A549 (cell line): ENCODE data around the gene PDZD7. TPM values are rescaled to one million over a fixed set of nuclear protein-coding genes. Genes with fewer than 3 reads are reported as not detected.

Experiments used
- ATAC-seq, 2 experiments: fragments of 200-7000 bp in 1 of 2; fragments of >200 bp in 1 of 2; cut with Nextera tagmentation in 1 of 2; cut with Tn5 transposase in 1 of 2; 3 replicates each; pipeline versions ENCODE4 v1.8.0 to v1.9.1; 2018 to 2020; ENCODE audit warnings: mild to moderate bottlenecking in 1 of 2, moderate library complexity in 1 of 2
- CTCF ChIA-PET: fragments of 300-600 bp; sonication (Branson Sonifier 250); formaldehyde crosslinking; extraction: SDS; loops from one replicate; lab custom pipeline; 2021; ENCODE audit warnings: antibody characterized with exemption, inconsistent platforms; lab: Yijun Ruan, JAX
- POLR2A ChIA-PET: fragments of 350-600 bp; formaldehyde crosslinking; extraction: SDS; loops from one replicate; lab custom pipeline; 2021; ENCODE audit warnings: antibody characterized with exemption, inconsistent platforms; lab: Yijun Ruan, JAX
- DNase-seq, 2 experiments: peaks; one replicate each; pipeline versions ENCODE4 v3.0.0 to v3.0.0-alpha.2; 2011 to 2016; ENCODE audit warnings: low read depth in 1 of 2, low spot score in 1 of 2
- FAIRE-seq: peaks from 2 replicates; lab custom pipeline; 2011; peaks lifted over from hg19 to GRCh38; lab: Jason Lieb, UNC
- H3K27ac ChIP-seq, 2 experiments: fragments of >200 bp; sonication (Bioruptor Twin); formaldehyde crosslinking; 3 replicates each; pipeline ENCODE4 v1.5.1; 2016 to 2017
- H3K4me1 ChIP-seq: fragments of >200 bp; sonication (Bioruptor Twin); formaldehyde crosslinking; 3 replicates; pipeline ENCODE4 v1.6.1; 2016
- H3K4me2 ChIP-seq: fragments of >200 bp; sonication (Bioruptor Twin); formaldehyde crosslinking; 3 replicates; pipeline ENCODE4 v1.6.1; 2016
- H3K4me3 ChIP-seq: fragments of >200 bp; sonication (Bioruptor Twin); formaldehyde crosslinking; 3 replicates; pipeline ENCODE4 v1.5.1; 2016
- H3K9me3 ChIP-seq: fragments of >200 bp; sonication (Bioruptor Twin); formaldehyde crosslinking; 3 replicates; pipeline ENCODE4 v1.6.1; 2016
- CBX8 ChIP-seq: fragments of 200-600 bp; sonication (generic); IDR thresholded peaks from 2 replicates; pipeline ENCODE4 v1.6.1; 2016
- CEBPB ChIP-seq, 2 experiments: fragments of >200 bp in 1 of 2; sonication (Bioruptor Twin) in 1 of 2; formaldehyde crosslinking in 1 of 2; IDR thresholded peaks; 2 replicates each; pipeline ENCODE4 v1.6.1; 2012 to 2016
- CHD2 ChIP-seq: fragments of 150-350 bp; IDR thresholded peaks from 2 replicates; pipeline ENCODE4 v1.6.1; 2014; ENCODE audit warnings: low read length; ENCODE audit not compliant: partially characterized antibody
- E2F6 ChIP-seq: IDR thresholded peaks from 2 replicates; pipeline ENCODE4 v1.6.1; 2012; ENCODE audit warnings: low read depth, borderline replicate concordance
- EHF ChIP-seq: fragments of 250-450 bp; sonication (Bioruptor Pico); IDR thresholded peaks from 2 replicates; pipeline ENCODE4 v1.5.0; 2020; ENCODE audit warnings: mild to moderate bottlenecking
- ELK1 ChIP-seq: fragments of 150-350 bp; IDR thresholded peaks from 2 replicates; pipeline ENCODE4 v1.6.1; 2014; ENCODE audit warnings: low read depth, mild to moderate bottlenecking, low read length
- EP300 ChIP-seq, 2 experiments: fragments of >200 bp; sonication (Bioruptor Twin); formaldehyde crosslinking; IDR thresholded peaks; 2 replicates in 1 of 2; 3 replicates in 1 of 2; pipeline ENCODE4 v1.6.1; 2016 to 2017
- FOXS1 ChIP-seq: fragments of 250-450 bp; sonication (Bioruptor Pico); IDR thresholded peaks from 2 replicates; pipeline ENCODE4 v1.5.0; 2020; ENCODE audit warnings: mild to moderate bottlenecking, moderate library complexity
- HOXB13 ChIP-seq: fragments of 250-450 bp; sonication (Bioruptor Pico); IDR thresholded peaks from 2 replicates; pipeline ENCODE4 v1.5.0; 2020; ENCODE audit warnings: low read depth, mild to moderate bottlenecking, moderate library complexity
- KDM1A ChIP-seq: fragments of 200-600 bp; sonication (generic); IDR thresholded peaks from 2 replicates; pipeline ENCODE4 v1.6.1; 2016; ENCODE audit warnings: low read depth, mild to moderate bottlenecking
- MAX ChIP-seq: IDR thresholded peaks from 2 replicates; pipeline ENCODE4 v1.6.1; 2012
- NFE2L2 ChIP-seq: fragments of 150-350 bp; conservative IDR thresholded peaks from 2 replicates; pipeline ENCODE4 v1.6.1; 2014; ENCODE audit warnings: low read length
- PHF8 ChIP-seq: fragments of 200-600 bp; sonication (generic); IDR thresholded peaks from 2 replicates; pipeline ENCODE4 v1.6.1; 2016; ENCODE audit warnings: low read depth, mild to moderate bottlenecking, antibody characterized with exemption, moderate library complexity, borderline replicate concordance
- POLR2A ChIP-seq: IDR thresholded peaks from 2 replicates; pipeline ENCODE4 v1.6.1; 2012; ENCODE audit warnings: mild to moderate bottlenecking, low read length
- POLR2AphosphoS2 ChIP-seq: conservative IDR thresholded peaks from 2 replicates; pipeline ENCODE4 v1.6.1; 2012; ENCODE audit warnings: low read length, improper control_type of control experiment, inconsistent platforms
- RAD21 ChIP-seq, 2 experiments: fragments of >200 bp in 1 of 2; sonication (Bioruptor Twin) in 1 of 2; formaldehyde crosslinking in 1 of 2; IDR thresholded peaks in 1 of 2; conservative IDR thresholded peaks in 1 of 2; 2 replicates in 1 of 2; 3 replicates in 1 of 2; pipeline ENCODE4 v1.6.1; 2012 to 2018; ENCODE audit warnings: inconsistent platforms in 1 of 2
- RCOR1 ChIP-seq: fragments of 150-350 bp; IDR thresholded peaks from 2 replicates; pipeline ENCODE4 v1.6.1; 2014; ENCODE audit warnings: antibody characterized with exemption, low read length, low read depth
- RFX5 ChIP-seq: fragments of 450-650 bp; IDR thresholded peaks from 2 replicates; pipeline ENCODE4 v1.7.1; 2014; ENCODE audit warnings: antibody characterized with exemption, mild to moderate bottlenecking, moderate library complexity
- RNF2 ChIP-seq: fragments of 200-600 bp; sonication (generic); IDR thresholded peaks from 2 replicates; pipeline ENCODE4 v1.6.1; 2016; ENCODE audit warnings: low read depth, mild to moderate bottlenecking, antibody characterized with exemption, moderate library complexity, borderline replicate concordance
- SMC3 ChIP-seq: fragments of >200 bp; sonication (Bioruptor Twin); formaldehyde crosslinking; IDR thresholded peaks from 3 replicates; pipeline ENCODE4 v1.6.1; 2018; ENCODE audit warnings: inconsistent platforms
- TFCP2L1 ChIP-seq: fragments of 250-450 bp; sonication (Bioruptor Pico); IDR thresholded peaks from 2 replicates; pipeline ENCODE4 v1.5.0; 2021; ENCODE audit warnings: mild to moderate bottlenecking
- ZFP36 ChIP-seq: fragments of 450-650 bp; IDR thresholded peaks from 2 replicates; pipeline ENCODE4 v1.6.1; 2014; ENCODE audit warnings: borderline replicate concordance; ENCODE audit not compliant: partially characterized antibody
- ZNF302 ChIP-seq: fragments of 250-450 bp; sonication (Bioruptor Pico); IDR thresholded peaks from 2 replicates; pipeline ENCODE4 v1.9.0; 2021; ENCODE audit warnings: inconsistent platforms, mild to moderate bottlenecking, moderate library complexity
- WGBS: methylation state at CpG from one replicate; pipeline ENCODE4 v1.1.6; 2017; ENCODE audit errors: missing lambda C conversion rate; 5-methylcytosine and 5-hydroxymethylcytosine counted together
- polyA plus RNA-seq, 4 experiments: library from polyadenylated mRNA; depleted of rRNA in 3 of 4; stranded (reverse); fragments of >200 nt; fragmentation: RNase III in 1 of 4; extraction: RNeasy Plus Mini Kit Qiagen cat#74134 plus additional on column Dnase treatment in 1 of 4; gene quantifications; 2 replicates in 3 of 4; 3 replicates in 1 of 4; pipeline ENCODE4 v1.2.3, GENCODE V29; 2011 to 2017

Gene PDZD7
- polyA plus RNA-seq, 2 of the 4 experiments (the other 2 are of a cell fraction) = 0.21 to 0.56 TPM

- CTCF ChIA-PET = interaction anchor here (0.9 to 5.1 kb wide), 7 partner anchors 10 to 87 kb away, joined by 3 to 22 read pairs (median 6); no protein-coding TSS in a partner anchor
- Histone ChIP-seq H3K4me2 (no peak overlapping the region), H3K27ac (no peak overlapping the region), H3K9me3 (no peaks in the 10 kb centered on the region)
- DNase-seq (no peak), FAIRE-seq (no peak)
- WGBS = 75% methylated on average over 5 of the region's 5 CpGs
- TF ChIP-seq RFX5 = no peak
- TF ChIP-seq RNF2 = no peak
- no peak for TF ChIP-seq CBX8
- TF ChIP-seq NFE2L2 = no peak
- TF ChIP-seq FOXS1 (CRISPR knock-in tag) = no peak
- TF ChIP-seq TFCP2L1 (CRISPR knock-in tag) = no peak
- TF ChIP-seq ZNF302 = no peak
- no peak for TF ChIP-seq ZFP36
- no peak for TF ChIP-seq KDM1A
- TF ChIP-seq, all 56 proteins: peak for 0
- ATAC-seq = no peak
- H3K4me1 ChIP-seq = peaks cover 17% of the 10 kb centered on the region
- POLR2A ChIA-PET = no interaction called here
- H3K4me3 ChIP-seq = no peak overlapping the region
These were observed 65.1 kb downstream of the PDZD7 start for GRCh38 chr10:100965820-100966219.

- POLR2A ChIA-PET = no interaction called here
These were observed 67.1 kb downstream of the PDZD7 start for GRCh38 chr10:100963826-100964225.

GRCh38 chr10:100962351-100963080 lies 68.4 kb downstream of the PDZD7 start:
- POLR2A ChIA-PET = no interaction called here
- TF ChIP-seq SMC3 (no peak), CHD2 (no peak), RFX5 (no peak), PHF8 (no peak), HOXB13 (CRISPR knock-in tag) (no peak), POLR2A (no peak), RAD21 (conservative IDR thresholded peaks at IDR 0.05 in 1 of 2, IDR thresholded peaks at IDR 0.05 in 1 of 2) (no peak), POLR2AphosphoS2 (no peak), CBX8 (no peak), RNF2 (no peak), MAX (no peak), CEBPB (IDR thresholded peaks at IDR 0.05) (no peak)
- TF ChIP-seq, all 56 proteins: peak for 0

More at GRCh38 chr10:100963826-100964225, 67.1 kb downstream of the PDZD7 start:
- FAIRE-seq (no peak), ATAC-seq (no peak), DNase-seq (no peak)
- CTCF ChIA-PET = interaction anchor here (1.8 to 5.1 kb wide), 3 partner anchors 19 to 51 kb away, joined by 4 to 22 read pairs (median 5); no protein-coding TSS in a partner anchor
- Histone ChIP-seq H3K4me1 (peaks cover 3% of the 10 kb centered on the region), H3K4me2 (no peak overlapping the region), H3K4me3 (no peak overlapping the region), H3K27ac (no peak overlapping the region), H3K9me3 (no peaks in the 10 kb centered on the region)
- WGBS = 79% methylated on average over 1 of the region's 1 CpG
- TF ChIP-seq EP300 (IDR thresholded peaks at IDR 0.05) (no peak), E2F6 (no peak), HOXB13 (CRISPR knock-in tag) (no peak), EHF (CRISPR knock-in tag) (no peak), RCOR1 (no peak), ELK1 (no peak), NFE2L2 (no peak)

More at GRCh38 chr10:100962351-100963080, 68.4 kb downstream of the PDZD7 start:
- FAIRE-seq = no peak
- DNase-seq = no peak
- 88% methylated on average over 4 of the region's 4 CpGs for WGBS
- Histone ChIP-seq H3K27ac (no peak overlapping the region), H3K4me3 (no peak overlapping the region), H3K4me2 (no peak overlapping the region), H3K4me1 (no peaks in the 10 kb centered on the region), H3K9me3 (no peaks in the 10 kb centered on the region)
- ATAC-seq = no peak
- CTCF ChIA-PET = interaction anchor here (1.8 kb wide), 1 partner anchor 36 kb away, joined by 4 read pairs; no protein-coding TSS in a partner anchor
